Measurements from ENCODE around the gene KCNQ2. TPM values are rescaled to one million over a fixed set of nuclear protein-coding genes. Genes with fewer than 3 reads are reported as not detected.

KCNQ2 gene
- total and polyA plus RNA-seq, 2 experiments from 2014 or later, result 68.5 to 92.4 TPM

- peaks cover 3% of the 10 kb centered on the region for H3K9me3 Mint-ChIP-seq
- Histone ChIP-seq H3K9me2 (ENCODE audit: insufficient read depth) (no peaks in the 10 kb centered on the region), H3K4me1 (ENCODE audit: insufficient read depth) (no peaks in the 10 kb centered on the region), H4K20me1 (replicated peaks; ENCODE audit: insufficient read depth) (no peaks in the 10 kb centered on the region), H3K4me2 (no peak overlapping the region), H3K36me3 (ENCODE audit: insufficient read depth) (no peaks in the 10 kb centered on the region), H3F3A (replicated peaks; ENCODE audit: low read depth) (peaks cover 7% of the 10 kb centered on the region; the same call in 1 of the 2 replicates), H3K27ac (ENCODE audit: low read depth) (no peak overlapping the region), H3K4me3 (no peak overlapping the region), H3K79me2 (replicated peaks; ENCODE audit: insufficient read depth) (no peaks in the 10 kb centered on the region), H2AFZ (no peak overlapping the region), H3K27me3 (ENCODE audit: insufficient read depth) (no peaks in the 10 kb centered on the region)
- H3K36me3 Mint-ChIP-seq (ENCODE audit: low read depth), result peaks cover 23% of the 10 kb centered on the region
- ATAC-seq, result no peak
- peaks cover 3% of the 10 kb centered on the region for H3K4me1 Mint-ChIP-seq
- TF ChIP-seq ZNF331 (CRISPR knock-in tag; IDR thresholded peaks at IDR 0.05; ENCODE audit: low read depth), result no peak
- no peak for TF ChIP-seq POLR2AphosphoS5 (IDR thresholded peaks at IDR 0.05; ENCODE audit: low read depth)
- TF ChIP-seq ETS1 (IDR thresholded peaks at IDR 0.05), result no peak
- no peak for TF ChIP-seq EZH2phosphoT487 (IDR thresholded peaks at IDR 0.05; ENCODE audit: unreplicated experiment)
- TF ChIP-seq NANOG (IDR thresholded peaks at IDR 0.05; ENCODE audit: borderline replicate concordance), result no peak
- TF ChIP-seq CTCF (conservative IDR thresholded peaks at IDR 0.05; ENCODE audit: low read depth in 2 of 2), result no peak
- no peak for TF ChIP-seq JUNB (IDR thresholded peaks at IDR 0.05; ENCODE audit: unreplicated experiment)
- TF ChIP-seq CREB1 (CRISPR knock-in tag; IDR thresholded peaks at IDR 0.05; ENCODE audit: low read depth), result no peak
- TF ChIP-seq REST (IDR thresholded peaks at IDR 0.05; ENCODE audit: unreplicated experiment), result no peak
- no peak for TF ChIP-seq ZNF462 (CRISPR knock-in tag; IDR thresholded peaks at IDR 0.05)
- no peak for TF ChIP-seq EZH2 (IDR thresholded peaks at IDR 0.05; ENCODE audit: low read depth, unreplicated experiment)
- TF ChIP-seq ZNF114 (CRISPR knock-in tag; IDR thresholded peaks at IDR 0.05), result no peak
- no peak for TF ChIP-seq STAT1 (IDR thresholded peaks at IDR 0.05; ENCODE audit: unreplicated experiment)
- H3K27ac Mint-ChIP-seq, result no peak overlapping the region
- no peak overlapping the region for H3K4me3 Mint-ChIP-seq
- DNase-seq (ENCODE audit: low spot score), result no peak
- peaks cover 14% of the 10 kb centered on the region for H3K27me3 Mint-ChIP-seq (ENCODE audit: insufficient read depth, low read depth, poor library complexity)
Observed at GRCh38 chr20:63427206-63427605, 45.2 kb downstream of the KCNQ2 start.

Measured in GM23338 (cell line).